IMR-90 (cell line): ENCODE measurements around the gene NAPG. TPM values are rescaled to one million over a fixed set of nuclear protein-coding genes. Genes with fewer than 3 reads are reported as not detected.

Source experiments
- ATAC-seq: fragments of 200-7000 bp; cut with Tn5 transposase; 2 replicates; pipeline ENCODE4 v1.9.1; 2020; ENCODE audit warnings: low read depth, mild to moderate bottlenecking, moderate library complexity
- BruUV-seq: library from RNA; stranded (reverse); fragments of 400-500 nt; replicated peaks from 2 replicates; lab custom pipeline; 2021; lab: Mats Ljungman, UMichigan
- CTCF ChIA-PET: fragments of 300-600 bp; formaldehyde crosslinking; extraction: SDS; loops from one replicate; lab custom pipeline; 2021; ENCODE audit warnings: antibody characterized with exemption; lab: Yijun Ruan, JAX
- POLR2A ChIA-PET: fragments of 300-600 bp; sonication (Branson Sonifier 250); formaldehyde crosslinking; loops from one replicate; lab custom pipeline; 2022; ENCODE audit warnings: antibody characterized with exemption; ENCODE audit not compliant: unreplicated experiment; lab: Charles Lee
- DNase-seq: peaks from one replicate; pipeline ENCODE4 v3.0.0; 2013
- H2AFZ ChIP-seq: replicated peaks from 2 replicates; pipeline ENCODE3; 2013; ENCODE audit warnings: low read length, mild to moderate bottlenecking; ENCODE audit not compliant: poor library complexity
- H2AK5ac ChIP-seq: 2 replicates; pipeline ENCODE4 v1.6.1; 2013; ENCODE audit warnings: low read depth, low read length, inconsistent platforms
- H2AK9ac ChIP-seq: replicated peaks from 2 replicates; pipeline ENCODE3; 2013; ENCODE audit warnings: mild to moderate bottlenecking, low read depth, low read length, moderate library complexity; ENCODE audit not compliant: poor library complexity
- H2BK120ac ChIP-seq: 2 replicates; pipeline ENCODE4 v1.6.1; 2013; ENCODE audit warnings: low read depth, low read length, inconsistent platforms
- H2BK15ac ChIP-seq: 3 replicates; pipeline ENCODE4 v1.6.1; 2013; ENCODE audit warnings: low read depth, low read length, inconsistent platforms
- H2BK20ac ChIP-seq: 2 replicates; pipeline ENCODE4 v1.6.1; 2013; ENCODE audit warnings: low read depth, mild to moderate bottlenecking, inconsistent platforms, low read length, moderate library complexity
- H2BK5ac ChIP-seq: 2 replicates; pipeline ENCODE4 v1.6.1; 2013; ENCODE audit warnings: mild to moderate bottlenecking, low read depth, low read length, inconsistent platforms; ENCODE audit not compliant: poor library complexity, severe bottlenecking
- H3K14ac ChIP-seq: replicated peaks from 2 replicates; pipeline ENCODE4 v1.6.1; 2013; ENCODE audit warnings: low read depth, low read length, inconsistent platforms
- H3K18ac ChIP-seq: 2 replicates; pipeline ENCODE4 v1.6.1; 2013; ENCODE audit warnings: low read depth, low read length, control low read depth
- H3K23ac ChIP-seq: 2 replicates; pipeline ENCODE4 v1.6.1; 2013; ENCODE audit warnings: low read depth, low read length, inconsistent platforms
- H3K27ac ChIP-seq: 2 replicates; pipeline ENCODE4 v1.5.1; 2013; ENCODE audit warnings: mild to moderate bottlenecking, control low read depth, low read length; ENCODE audit not compliant: insufficient read depth
- H3K27me3 ChIP-seq: 2 replicates; pipeline ENCODE4 v1.6.1; 2013; ENCODE audit warnings: low read length; ENCODE audit not compliant: control insufficient read depth, insufficient read depth
- H3K36me3 ChIP-seq: 2 replicates; pipeline ENCODE4 v1.6.1; 2013; ENCODE audit warnings: low read length, mixed read lengths; ENCODE audit not compliant: control insufficient read depth, insufficient read depth
- H3K4ac ChIP-seq: 2 replicates; pipeline ENCODE4 v1.6.1; 2013; ENCODE audit warnings: low read depth, low read length, inconsistent platforms
- H3K4me1 ChIP-seq: 2 replicates; pipeline ENCODE4 v1.6.1; 2013; ENCODE audit warnings: low read length, mixed read lengths; ENCODE audit not compliant: control insufficient read depth, insufficient read depth
- H3K4me2 ChIP-seq: 2 replicates; pipeline ENCODE4 v1.6.1; 2013; ENCODE audit warnings: low read depth, mild to moderate bottlenecking, control low read depth, low read length, moderate library complexity
- H3K4me3 ChIP-seq: 2 replicates; pipeline ENCODE4 v1.5.1; 2013; ENCODE audit warnings: low read depth, mild to moderate bottlenecking, control low read depth, low read length, moderate library complexity; ENCODE audit not compliant: insufficient read depth
- H3K56ac ChIP-seq: 2 replicates; pipeline ENCODE4 v1.6.1; 2013; ENCODE audit warnings: low read length, inconsistent platforms; ENCODE audit not compliant: insufficient read depth; ENCODE audit errors: extremely low read depth
- H3K79me1 ChIP-seq, 2 experiments: 2 replicates each; pipeline ENCODE4 v1.6.1; 2013; ENCODE audit warnings: low read length in 2 of 2, inconsistent platforms in 1 of 2, low read depth in 1 of 2
- H3K9ac ChIP-seq: 2 replicates; pipeline ENCODE4 v1.6.1; 2013; ENCODE audit warnings: low read depth, low read length, control low read depth
- H3K9me1 ChIP-seq: 2 replicates; pipeline ENCODE4 v1.6.1; 2013; ENCODE audit warnings: low read length, inconsistent platforms; ENCODE audit not compliant: insufficient read depth
- H3K9me3 ChIP-seq: 2 replicates; pipeline ENCODE4 v1.6.1; 2013; ENCODE audit warnings: low read length; ENCODE audit not compliant: control insufficient read depth, insufficient read depth
- H4K20me1 ChIP-seq: 2 replicates; pipeline ENCODE4 v1.6.1; 2013; ENCODE audit warnings: low read length, inconsistent platforms; ENCODE audit not compliant: insufficient read depth
- H4K5ac ChIP-seq: 2 replicates; pipeline ENCODE4 v1.6.1; 2013; ENCODE audit warnings: mild to moderate bottlenecking, low read depth, low read length, control low read depth
- H4K8ac ChIP-seq, 2 experiments: 2 replicates each; pipeline ENCODE4 v1.6.1; 2013; ENCODE audit warnings: low read depth in 2 of 2, low read length in 2 of 2, control low read depth in 1 of 2, inconsistent platforms in 1 of 2
- H4K91ac ChIP-seq: 2 replicates; pipeline ENCODE4 v1.6.1; 2013; ENCODE audit warnings: low read depth, low read length, inconsistent platforms; ENCODE audit not compliant: insufficient read depth
- CEBPB ChIP-seq: IDR thresholded peaks from 2 replicates; pipeline ENCODE4 v1.6.1; 2012; ENCODE audit warnings: low read depth, low read length, improper control_type of control experiment
- MXI1 ChIP-seq: IDR thresholded peaks from 2 replicates; pipeline ENCODE4 v1.6.1; 2012; ENCODE audit warnings: low read depth, mild to moderate bottlenecking, low read length, moderate library complexity, borderline replicate concordance
- dilution Hi-C: fragments of 300-500 bp; cut with HindIII; formaldehyde crosslinking; loops from one replicate; pipeline ENCODE4 v1.14.3; 2018; ENCODE audit warnings: low sequenced_read_pairs; ENCODE audit not compliant: unreplicated experiment
- in situ Hi-C: fragments of 300-500 bp; cut with MboI; formaldehyde crosslinking; loops from 3 replicates; pipeline ENCODE4 v1.14.3; 2019; ENCODE audit warnings: low sequenced_read_pairs, inconsistent platforms, mixed read lengths
- intact Hi-C: fragments of 100-400 bp; cut with micrococcal nuclease; formaldehyde crosslinking; loops from 2 replicates; pipeline ENCODE4 v1.10.0; 2022
- polyA plus RNA-seq, 3 experiments: library from polyadenylated mRNA; depleted of rRNA; stranded (reverse); fragments of >200 nt; gene quantifications; 2 replicates each; pipeline ENCODE4 v1.2.3, GENCODE V29; 2012; ENCODE audit warnings: low replicate concordance in 1 of 3
- total RNA-seq: library from RNA; depleted of rRNA; stranded (reverse); fragments of >200 nt; gene quantifications from 2 replicates; pipeline ENCODE4 v1.2.3, GENCODE V29; 2012

NAPG gene
- total and polyA plus RNA-seq, 2 of the 4 experiments (the other 2 are of a cell fraction) = 13.0 to 32.8 TPM

- H3K36me3 ChIP-seq = peaks cover 41% of the 10 kb centered on the region
- H3K14ac ChIP-seq = no peak overlapping the region
- H3K27ac ChIP-seq = no peak overlapping the region
- H4K20me1 ChIP-seq = peaks cover 16% of the 10 kb centered on the region
- H3K9ac ChIP-seq = no peak overlapping the region
- H3K9me1 ChIP-seq = peaks cover 23% of the 10 kb centered on the region
- no peak overlapping the region for H2BK5ac ChIP-seq
- peaks cover 13 to 37% of the 10 kb centered on the region in 2 experiments; a peak in 2 of 4 replicates for H3K79me1 ChIP-seq
- TF ChIP-seq MXI1 (no peak), CEBPB (peak; percentile 80)
- in situ Hi-C loops (no loop called here), intact Hi-C loops (no loop called here), dilution Hi-C loops (no loop called here)
- H2AFZ ChIP-seq = no peak overlapping the region
- peak overlapping the region; percentile 39; the same call in 1 of the 2 replicates for H3K4me2 ChIP-seq
- POLR2A ChIA-PET = no interaction called here
- ATAC-seq = peak; percentile 62
- no peak overlapping the region for H4K8ac ChIP-seq
- CTCF ChIA-PET = interaction anchor here (1.6 kb wide), 1 partner anchor 9 kb away, joined by 4 read pairs; no protein-coding TSS in a partner anchor
- peaks cover 8% of the 10 kb centered on the region for H3K4me1 ChIP-seq
- no peak overlapping the region for H3K4ac ChIP-seq
- H4K5ac ChIP-seq = no peak overlapping the region
- H2BK20ac ChIP-seq = no peak overlapping the region
- no peak overlapping the region for H2AK9ac ChIP-seq
- peak; percentile 56 for DNase-seq
- H2AK5ac ChIP-seq = no peak overlapping the region
- no peak overlapping the region for H2BK15ac ChIP-seq
- no peak overlapping the region for H2BK120ac ChIP-seq
- no peak overlapping the region for H3K18ac ChIP-seq
- H3K27me3 ChIP-seq = no peaks in the 10 kb centered on the region
- H3K23ac ChIP-seq = no peak overlapping the region
- H3K9me3 ChIP-seq = no peaks in the 10 kb centered on the region
- H4K91ac ChIP-seq = no peak overlapping the region
- H3K4me3 ChIP-seq = no peak overlapping the region
- no peak overlapping the region for H3K56ac ChIP-seq
- no TSS peak for BruUV-seq
Observed at GRCh38 chr18:10543277-10543676, 17.4 kb downstream of the NAPG start.
